GM18511 (cell line): Measurements from ENCODE around the gene GTF2A2.
"Not testable (repeated sequence)": the region's sequence is repeated elsewhere in the genome, so short reads cannot be mapped to it uniquely, and the experiment has no call there.

Experiments
- ATAC-seq: cut with Tn5 transposase; IDR thresholded peaks from one replicate; pipeline ENCODE4 v1.9.1; 2021; ENCODE audit warnings: mild to moderate bottlenecking, moderate library complexity; ENCODE audit not compliant: unreplicated experiment

The GTF2A2 gene

DNA sequence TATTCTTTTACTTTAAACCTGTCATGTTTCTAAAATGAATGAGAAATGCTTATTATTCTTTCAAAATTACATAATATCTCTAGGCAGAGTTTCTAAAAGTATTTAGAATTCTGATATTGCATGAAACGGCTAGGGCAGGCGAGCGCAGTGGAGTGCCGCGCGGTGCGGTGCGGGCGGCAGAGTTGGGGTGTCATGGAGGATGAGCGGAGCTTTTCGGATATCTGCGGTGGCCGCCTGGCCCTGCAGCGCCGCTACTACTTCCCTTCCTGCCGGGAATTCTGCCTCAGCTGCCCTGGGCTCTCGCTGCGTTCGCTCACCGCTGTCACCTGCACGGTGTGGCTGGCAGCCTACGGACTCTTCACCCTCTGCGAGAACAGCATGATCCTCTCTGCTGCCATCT, 19.2 kb upstream of the GTF2A2 start:
- ATAC-seq, result no peak

DNA sequence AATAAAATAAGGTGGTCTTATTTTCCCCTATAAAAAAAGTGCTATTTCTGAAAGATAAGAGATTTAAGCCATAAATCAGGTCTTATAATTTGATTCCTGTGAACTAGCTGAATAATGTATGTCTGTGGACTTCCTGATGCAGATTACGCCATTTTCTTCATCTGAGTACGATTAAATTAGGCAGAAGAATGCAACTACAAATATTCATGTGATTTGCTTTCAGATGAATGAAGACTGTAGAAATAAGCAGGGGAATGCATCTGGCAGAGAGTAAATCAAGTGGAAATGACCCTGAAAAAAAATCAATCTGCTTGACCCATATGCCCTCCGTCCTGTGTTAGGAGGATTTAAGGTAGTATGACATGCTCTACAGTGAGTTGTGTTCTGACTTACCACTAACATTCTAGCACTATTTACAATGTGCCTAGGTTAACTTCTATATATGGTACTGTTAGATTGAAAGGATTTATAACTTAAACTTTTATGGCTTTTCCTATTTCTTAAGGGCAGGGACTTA, 17.1 kb upstream of the GTF2A2 start:
- ATAC-seq, result no peak

DNA sequence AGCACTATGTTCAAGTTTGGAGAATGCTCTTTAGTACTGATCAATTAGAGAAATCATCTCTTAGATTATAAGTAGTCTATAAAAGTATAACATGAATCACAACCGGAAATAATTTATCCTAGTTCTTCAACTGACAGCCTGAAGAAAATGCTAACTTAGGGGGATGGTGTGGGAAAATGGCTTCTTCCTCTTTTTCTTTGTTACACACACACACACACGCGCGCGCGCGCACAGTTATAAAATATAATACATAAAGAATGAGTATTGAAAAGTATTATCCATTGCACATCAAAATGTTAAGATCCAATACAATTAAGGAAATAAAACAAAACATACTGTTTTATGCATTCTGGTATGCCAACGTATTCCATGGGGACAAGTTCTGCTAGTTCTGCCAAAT, 11.2 kb upstream of the GTF2A2 start:
- no peak for ATAC-seq

DNA sequence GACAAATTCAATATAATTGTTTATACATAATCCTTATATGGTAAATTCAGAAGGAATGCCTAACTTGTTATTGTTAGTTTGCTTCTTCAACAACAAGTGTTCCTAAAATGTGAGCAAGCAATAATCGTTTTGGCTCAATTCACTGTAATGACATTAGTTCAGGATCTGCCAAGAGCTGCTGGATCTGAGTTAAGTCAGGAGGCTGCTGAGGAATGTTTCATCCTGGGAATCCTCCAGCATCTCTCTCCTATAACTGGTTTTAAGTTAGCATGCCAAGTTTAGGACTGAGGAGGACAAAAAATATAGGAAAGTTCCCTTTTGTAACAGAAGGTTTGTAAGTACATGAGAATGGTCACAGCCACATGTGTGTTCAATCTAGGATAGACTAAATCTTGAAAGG, 4.9 kb upstream of the GTF2A2 start:
- no peak for ATAC-seq

DNA sequence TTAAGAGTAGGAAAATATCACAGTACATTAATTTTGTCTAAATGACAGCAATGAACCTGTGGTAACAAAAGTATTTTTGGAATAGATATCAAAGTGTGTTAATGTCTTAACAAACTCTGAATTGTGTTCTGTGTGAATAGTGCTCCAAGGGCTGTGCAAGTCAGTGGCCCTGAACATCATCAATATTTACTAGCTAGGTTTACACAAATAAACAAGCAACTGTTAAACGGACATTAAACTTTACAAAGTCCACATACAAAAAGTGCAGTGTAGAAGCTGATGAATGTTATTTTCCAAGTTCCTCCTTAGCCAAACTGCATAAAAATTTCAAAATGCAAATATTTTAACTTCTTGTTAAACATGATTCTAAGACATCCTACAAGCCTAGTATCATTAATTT, 2.1 kb upstream of the GTF2A2 start:
- no peak for ATAC-seq

DNA sequence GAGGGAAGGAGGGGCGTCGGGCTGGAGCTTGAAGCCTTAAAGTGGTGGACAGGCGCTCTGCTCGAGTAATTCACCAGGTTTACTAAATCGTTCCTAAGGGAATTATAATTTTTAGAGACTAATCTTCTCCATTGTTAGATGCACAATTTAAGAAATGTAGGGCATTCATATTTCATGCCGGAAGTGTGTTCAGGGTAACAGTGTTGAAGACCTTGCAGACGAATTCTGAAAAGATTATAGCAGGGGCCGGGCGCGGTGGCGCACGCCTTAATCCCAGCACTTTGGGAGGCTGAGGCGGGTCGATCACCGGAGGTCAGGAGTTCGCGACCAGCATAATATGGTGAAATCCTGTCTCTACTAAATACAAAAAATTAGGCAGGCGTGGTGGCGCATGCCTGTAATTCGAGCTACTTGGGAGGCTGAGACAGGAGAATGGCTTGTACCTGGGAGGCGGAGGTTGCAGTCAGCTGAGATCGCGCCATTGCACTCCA, 365 bp upstream of the GTF2A2 start:
- ATAC-seq, result peak; percentile 14

DNA sequence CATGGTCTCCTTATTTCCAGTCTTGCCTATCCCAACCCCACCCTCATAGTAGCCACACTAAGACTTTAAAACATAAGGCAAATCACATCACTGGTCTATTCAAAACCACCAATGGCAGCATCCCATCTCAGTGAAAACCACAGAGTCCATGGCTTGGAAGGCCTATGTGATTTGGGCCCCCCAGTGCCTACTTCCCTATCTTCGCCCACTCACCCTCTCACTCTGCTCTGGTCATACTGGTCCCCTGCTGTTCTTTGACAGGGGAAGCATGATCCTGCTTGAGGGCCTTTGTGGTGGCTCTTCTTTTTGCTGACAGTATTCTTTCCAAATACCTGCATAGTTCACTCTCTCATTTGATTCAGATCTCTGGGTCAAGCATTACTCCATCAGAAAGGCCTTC, 3.3 kb downstream of the GTF2A2 start:
- ATAC-seq, result no peak

DNA sequence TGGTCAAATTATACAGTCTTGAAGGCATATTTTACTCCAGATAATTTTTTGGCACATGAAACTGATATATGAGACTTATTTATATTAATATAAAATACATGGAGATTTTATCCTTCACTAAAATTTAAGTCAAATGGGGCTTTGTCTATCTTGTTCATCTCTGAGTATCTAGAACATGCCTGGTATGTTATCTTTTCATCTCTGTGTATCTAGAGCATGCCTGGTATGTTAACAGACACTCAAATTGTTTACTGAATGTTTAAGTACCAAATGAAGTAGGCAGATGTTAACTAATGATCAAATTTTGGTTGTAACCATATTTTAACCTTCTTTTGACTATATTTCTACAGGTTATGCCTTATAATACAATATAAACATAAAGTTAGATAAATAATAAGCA, 7.7 kb downstream of the GTF2A2 start:
- ATAC-seq, result no peak

DNA sequence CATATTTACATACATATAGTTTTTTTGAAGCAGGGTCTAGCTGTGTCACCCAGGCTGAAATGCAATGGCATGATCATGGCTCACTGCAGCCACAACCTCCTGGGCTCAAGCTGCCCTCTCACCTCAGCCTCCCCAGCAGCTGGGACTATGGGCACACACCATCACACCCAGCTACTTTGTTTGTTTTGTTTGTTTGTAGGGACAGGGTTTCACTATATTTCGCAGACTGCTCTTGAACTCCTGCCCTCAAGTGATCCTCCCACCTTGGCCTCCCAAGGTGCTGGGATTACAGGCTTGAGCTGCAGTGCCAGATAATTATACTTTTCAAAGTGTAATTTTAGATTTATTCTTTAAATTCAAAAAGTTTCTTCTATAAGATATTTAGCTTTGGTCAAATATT, 10.2 kb downstream of the GTF2A2 start:
- no peak for ATAC-seq

DNA sequence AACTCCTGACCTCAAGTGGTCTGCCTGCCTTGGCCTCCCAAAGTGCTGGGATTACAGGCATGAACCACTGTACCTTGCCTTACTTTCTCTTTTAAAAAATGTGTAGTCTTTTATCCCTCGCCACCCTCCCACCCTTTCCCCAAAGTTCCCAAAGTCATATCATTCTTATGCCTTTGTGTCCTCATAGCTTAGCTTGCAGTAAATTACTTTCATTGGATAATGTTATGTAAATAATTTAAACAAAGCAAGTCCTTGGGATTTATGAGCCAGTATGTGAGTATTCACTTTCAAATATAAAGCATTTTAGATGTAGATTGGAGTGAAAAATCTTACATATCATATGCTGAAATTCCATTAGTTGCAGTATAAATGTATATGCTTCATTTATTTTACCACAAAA, 11.0 kb downstream of the GTF2A2 start:
- no peak for ATAC-seq

DNA sequence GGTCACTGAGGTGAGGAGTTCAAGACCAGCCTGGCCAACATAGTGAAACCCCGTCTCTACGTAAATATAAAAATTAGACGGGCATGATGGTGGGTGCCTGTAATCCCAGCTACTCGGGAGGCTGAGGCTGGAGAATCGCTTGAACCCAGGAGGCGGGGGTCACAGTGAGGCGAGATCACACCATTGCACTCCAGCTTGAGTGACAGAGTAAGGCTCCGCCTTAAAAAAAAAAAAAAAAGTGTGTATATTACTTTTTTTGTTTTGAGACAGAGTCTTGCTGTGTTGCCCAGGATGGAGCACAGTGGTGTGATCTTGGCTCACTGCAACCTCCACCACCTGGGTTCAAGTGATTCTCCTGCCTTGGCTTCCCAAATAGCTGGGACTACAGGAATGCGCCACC, 11.5 kb downstream of the GTF2A2 start:
- not testable (repeated sequence) for ATAC-seq

DNA sequence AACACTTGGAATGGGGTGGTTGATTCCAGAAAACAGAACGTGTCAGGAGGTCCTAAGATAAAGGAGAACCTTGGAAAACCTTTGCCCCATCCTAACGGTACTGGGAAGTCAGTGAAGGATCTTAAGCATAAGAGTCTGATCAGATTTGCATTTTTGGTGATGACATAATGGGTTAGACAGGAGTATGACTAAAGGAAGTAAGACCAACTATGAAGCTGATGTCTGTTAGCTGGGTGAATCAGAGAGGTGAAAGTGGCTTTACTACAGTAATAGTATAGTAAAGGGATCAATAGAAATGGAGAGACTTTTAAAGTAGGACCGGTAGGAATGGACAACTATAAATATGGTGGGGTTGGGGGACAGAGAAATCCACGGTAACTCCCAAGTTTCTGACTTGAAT, 12.6 kb downstream of the GTF2A2 start:
- ATAC-seq, result no peak

DNA sequence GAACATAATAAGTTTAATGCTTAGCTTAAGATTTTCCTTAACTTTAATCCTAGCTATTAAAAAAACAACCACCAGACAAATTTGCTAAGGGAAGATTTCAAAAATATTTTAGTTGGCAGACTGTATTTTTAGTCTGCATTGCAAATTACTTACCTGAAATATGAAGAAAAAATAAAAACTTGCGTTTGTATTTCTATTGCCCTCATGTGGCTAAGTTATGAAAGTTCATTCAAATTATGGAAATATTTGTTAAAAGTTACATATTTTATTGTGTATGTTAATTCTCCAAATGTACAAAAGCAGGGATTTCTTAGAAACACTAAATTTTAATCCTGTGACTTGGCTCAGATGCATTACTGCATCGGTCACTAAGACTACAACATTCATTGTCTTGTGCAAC, 15.0 kb downstream of the GTF2A2 start:
- no peak for ATAC-seq

DNA sequence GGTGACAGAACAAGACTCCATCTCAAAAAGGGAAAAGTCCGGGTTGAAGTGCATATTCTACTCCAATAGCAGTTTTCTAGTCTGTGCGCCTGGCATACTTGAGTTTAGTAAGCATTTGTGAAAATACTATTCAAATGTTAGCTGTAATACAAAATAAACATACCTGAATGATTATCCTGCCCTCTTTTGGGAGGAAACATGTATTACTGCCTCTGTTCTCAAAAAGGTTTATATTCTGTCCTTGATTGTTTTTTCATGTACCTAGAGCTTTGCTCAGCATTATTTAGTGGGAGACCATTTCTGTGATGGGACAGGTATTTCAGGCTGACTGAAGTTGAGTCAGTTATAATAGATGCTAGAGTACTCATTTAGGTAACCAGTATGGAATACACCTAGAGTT, 19.8 kb downstream of the GTF2A2 start:
- ATAC-seq, result not testable (repeated sequence)

DNA sequence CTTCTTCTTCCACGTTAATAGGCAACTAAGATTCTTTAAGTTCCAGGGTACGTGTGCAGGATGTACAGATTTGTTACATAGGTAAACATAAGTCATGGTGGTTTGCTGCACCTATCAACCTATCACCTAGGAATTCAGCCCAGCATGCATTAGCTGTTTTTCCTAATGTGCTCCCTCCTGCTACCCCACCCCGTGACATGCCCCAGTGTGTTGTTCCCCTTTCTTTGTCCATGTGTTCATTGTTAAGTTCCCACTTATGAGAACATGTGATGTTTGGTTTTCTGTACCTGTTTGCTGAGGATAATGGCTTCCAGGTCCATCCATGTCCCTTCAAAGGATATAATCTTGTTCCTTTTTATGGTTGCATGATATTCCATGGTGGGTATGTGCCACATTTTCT, 21.1 kb downstream of the GTF2A2 start:
- no peak for ATAC-seq

DNA sequence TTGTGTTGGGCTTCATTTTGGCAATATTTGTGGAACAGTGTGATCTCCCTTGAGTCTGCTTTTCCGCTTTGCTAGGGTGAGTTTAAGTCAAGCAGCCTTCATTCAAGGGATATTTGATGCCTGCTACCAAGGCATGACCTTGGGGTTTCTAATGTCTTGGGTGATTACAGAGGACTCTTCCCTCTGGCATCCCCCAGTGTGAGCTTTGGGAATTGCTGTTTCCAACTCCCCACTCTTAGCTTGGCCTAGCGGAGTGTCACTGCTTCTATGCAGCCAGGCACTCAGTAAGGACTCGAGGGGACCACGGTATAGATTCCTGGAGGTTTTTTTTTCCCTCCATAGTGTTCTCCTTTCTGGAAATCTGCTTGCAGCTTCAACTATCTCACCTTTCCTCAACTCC, 24.6 kb downstream of the GTF2A2 start:
- no peak for ATAC-seq

DNA sequence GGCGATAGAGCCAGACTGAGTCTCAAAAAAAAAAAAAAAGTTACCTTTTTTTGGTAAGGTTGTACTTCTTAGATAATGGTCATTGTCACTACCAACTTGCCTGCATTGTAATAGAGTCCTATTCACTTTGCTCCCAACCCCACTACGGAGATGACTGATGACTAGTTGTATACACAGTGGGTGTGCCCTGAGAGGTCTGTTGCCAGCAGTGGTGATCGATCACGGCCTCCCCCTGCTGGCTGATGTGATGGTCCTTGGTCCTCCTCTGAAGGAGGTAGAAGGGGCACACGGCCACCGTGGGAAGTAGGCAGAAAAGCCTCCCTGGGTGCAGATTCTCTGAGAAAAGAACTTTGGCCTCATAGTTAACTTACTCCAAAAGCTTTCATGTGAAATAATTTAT, 35.0 kb downstream of the GTF2A2 start:
- no peak for ATAC-seq

DNA sequence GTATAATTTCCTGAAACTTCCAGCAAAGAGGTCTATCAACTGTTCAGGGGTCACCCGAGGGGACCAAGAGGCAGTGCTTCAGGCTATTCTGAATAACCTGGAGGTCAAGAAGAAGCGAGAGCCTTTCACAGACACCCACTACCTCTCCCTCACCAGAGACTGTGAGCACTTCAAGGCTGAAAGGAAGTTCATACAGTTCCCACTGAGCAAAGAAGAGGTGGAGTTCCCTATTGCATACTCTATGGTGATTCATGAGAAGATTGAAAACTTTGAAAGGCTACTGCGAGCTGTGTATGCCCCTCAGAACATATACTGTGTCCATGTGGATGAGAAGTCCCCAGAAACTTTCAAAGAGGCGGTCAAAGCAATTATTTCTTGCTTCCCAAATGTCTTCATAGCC, 38.9 kb downstream of the GTF2A2 start:
- ATAC-seq, result no peak

DNA sequence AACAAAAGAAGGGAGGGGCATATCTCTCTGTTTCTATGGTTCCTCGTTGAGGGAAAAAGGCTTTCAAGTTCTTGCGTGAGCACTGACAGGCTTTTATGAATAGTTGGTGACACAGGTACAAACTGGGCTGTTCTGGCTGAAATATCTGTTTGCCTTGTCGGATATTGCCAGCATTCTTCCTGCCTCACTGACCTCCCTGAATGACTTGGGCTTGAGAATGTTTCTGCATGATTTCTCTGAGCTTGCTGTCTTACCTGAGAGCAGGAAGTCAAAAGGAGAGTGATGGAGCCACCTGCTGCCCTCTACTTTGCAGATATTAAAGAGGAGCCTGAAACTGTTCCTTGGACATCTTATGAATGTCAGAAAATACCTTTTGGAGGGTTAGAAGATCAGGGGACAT, 40.9 kb downstream of the GTF2A2 start:
- ATAC-seq, result no peak

DNA sequence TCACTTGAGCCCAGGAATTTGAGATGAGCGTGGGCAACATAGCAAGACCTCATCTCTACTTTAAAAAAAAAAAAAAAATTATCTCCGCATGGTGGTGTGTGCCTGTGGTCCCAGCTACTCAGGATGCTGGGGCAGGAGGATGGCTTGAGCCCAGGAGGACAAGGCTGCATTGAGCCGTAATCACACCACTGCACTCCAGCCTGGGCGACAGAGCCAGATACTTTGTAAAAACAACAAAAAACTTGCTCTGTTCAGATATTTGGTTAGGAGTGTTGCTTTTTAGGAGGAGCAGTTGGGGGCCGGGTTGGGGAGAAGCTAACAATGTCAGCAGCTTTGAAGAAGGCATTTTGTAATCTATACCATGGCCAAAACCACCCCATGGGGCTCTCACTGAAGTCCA, 41.7 kb downstream of the GTF2A2 start:
- no peak for ATAC-seq

DNA sequence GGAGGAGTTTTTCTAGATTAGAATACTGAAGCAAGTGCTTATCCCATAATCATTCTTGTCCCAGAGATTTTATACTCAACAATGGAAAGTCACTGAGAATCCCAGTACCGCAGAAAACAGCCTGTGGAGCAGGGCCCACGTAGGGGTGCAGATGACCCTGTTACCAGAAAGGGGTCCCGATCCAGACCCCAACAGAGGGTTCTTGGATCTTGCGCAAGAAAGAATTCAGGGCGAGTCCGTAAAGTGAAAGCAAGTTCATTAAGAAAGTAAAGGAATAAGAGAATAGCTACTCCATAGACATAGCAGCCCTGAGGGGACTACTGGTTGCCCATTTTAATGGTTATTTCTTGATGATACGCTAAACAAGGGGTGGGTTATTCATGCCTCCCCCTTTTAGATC, 43.2 kb downstream of the GTF2A2 start:
- ATAC-seq, result no peak

DNA sequence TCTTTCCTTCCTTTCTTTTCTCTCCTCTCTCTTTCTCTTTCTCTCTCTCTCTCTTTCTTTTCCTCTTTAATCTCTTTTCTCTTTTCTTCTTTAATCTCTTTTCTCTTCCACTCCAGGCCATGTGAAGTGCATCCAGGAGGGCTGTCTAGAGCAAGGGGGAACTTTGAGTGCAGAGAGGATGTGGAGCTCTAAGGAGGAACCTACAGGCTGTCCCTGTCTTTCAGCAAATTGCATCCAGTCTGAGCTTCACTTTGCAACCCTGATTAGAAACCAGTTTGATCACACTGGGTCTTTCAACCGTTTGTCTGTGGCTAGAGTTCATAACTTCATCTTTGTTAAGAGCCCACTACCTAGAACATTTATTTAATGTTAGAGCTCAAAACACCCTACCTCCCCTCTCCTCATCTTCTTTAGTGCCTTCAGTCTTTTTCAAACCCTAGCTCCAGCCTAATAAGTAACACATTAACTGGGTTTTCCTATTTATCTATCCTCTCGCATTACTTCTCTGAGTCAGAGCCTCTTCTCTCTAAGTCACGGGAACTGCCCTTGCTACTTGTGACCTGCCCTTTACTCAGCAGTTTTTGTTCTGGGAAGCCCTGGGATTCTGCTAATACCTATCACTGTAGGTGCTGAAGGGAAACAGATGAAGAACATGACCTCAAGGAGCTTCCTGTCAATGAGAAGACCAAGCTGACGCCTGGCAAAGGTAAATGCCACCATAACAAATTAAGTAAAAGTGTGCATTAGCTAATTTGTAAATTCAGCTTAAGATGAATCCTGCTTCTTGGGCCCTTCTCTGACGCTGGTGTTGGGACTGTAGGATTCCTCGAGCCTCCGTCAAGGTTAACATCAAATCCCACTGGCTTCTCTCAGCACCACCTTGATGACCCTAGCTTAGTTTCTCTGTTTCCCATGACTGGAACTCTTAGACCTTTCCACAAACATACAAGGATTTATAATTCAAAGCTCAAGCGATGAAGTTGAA, 45.7 kb downstream of the GTF2A2 start, which contains the start of gene GCNT3:
GCNT3 (plus strand) TSS at position 508 of the 985 bp plus-strand sequence. CDS start 6,456 bp downstream, outside the sequence.
- no peak for ATAC-seq
